Hematopoietic multipotent progenitor cell treated with erythropoietin and hydrocortisone succinate and interleukin-3 and kit ligand, for 8 days (in vitro differentiated cells): ENCODE data around the gene LPA.

Source experiments
- DNase-seq: peaks from one replicate; pipeline ENCODE4 v3.0.0-alpha.2; 2015

Gene LPA

DNA sequence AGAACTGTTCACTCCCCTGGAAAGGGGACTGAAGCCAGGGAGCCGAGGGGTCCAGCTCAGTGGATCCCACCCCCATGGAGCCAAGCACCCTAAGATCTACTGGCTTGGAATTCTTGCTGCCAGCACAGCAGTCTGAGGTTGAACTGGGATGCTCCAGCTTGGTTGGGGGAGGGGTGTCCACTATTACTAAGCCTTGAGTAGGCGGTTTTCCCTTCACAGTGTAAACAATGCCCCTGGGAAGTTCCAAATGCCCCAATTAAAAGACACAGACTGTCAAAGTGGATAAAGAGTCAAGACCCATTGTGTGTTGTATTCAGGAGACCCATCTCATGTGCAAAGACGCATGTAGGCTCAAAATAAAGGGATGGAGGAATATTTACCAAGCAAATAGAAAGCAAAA lies 150.2 kb downstream of the LPA start:
- DNase-seq: no peak

DNA sequence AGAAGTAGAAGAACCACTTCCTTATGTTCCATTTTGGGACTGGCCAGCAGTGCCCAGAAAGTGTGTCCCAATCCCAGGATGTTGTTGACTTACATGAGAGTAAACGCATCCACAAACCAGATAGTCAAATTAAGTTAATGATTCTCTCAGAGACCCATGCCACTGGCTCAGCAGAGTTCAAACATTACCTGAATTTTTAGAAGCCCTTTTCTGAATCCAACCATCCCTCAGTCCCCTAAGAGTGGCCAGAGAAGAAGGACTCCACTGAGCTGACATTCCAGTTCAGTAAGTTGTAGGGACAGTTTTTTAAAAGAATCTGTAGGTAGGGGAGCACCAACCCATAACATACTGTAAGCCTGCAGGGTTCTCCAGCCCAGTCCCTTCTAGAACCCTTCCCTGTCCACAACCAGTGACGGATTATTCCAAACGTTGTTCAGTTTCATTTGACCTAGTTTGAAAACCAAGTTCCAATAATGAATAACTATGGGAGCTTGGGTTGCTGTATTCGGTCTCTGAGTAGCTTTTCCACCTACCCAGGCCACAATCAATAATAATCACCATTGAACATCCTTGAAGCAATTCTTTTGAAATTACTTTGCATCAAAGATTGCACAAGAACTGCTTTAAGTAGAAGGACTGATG lies 153.0 kb downstream of the LPA start:
- no peak for DNase-seq

DNA sequence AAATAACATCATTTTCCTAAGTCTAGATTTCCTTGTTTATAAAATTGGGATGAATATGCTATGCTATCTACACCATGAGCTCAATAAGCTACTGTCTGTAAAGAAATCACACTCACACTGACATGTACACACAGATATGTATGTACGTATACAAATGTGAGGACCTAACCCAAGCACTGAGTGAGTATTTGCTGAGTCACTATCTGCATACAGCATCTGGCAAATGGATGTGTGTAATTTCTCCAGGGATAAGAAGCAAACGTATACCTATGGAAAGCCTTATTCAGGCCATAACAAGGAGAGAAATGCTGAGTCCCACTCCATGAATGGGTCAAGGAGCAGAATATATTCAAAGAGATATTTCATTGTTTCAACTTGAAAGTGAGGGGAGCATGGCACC lies 153.9 kb downstream of the LPA start:
- DNase-seq: peak; percentile 13

DNA sequence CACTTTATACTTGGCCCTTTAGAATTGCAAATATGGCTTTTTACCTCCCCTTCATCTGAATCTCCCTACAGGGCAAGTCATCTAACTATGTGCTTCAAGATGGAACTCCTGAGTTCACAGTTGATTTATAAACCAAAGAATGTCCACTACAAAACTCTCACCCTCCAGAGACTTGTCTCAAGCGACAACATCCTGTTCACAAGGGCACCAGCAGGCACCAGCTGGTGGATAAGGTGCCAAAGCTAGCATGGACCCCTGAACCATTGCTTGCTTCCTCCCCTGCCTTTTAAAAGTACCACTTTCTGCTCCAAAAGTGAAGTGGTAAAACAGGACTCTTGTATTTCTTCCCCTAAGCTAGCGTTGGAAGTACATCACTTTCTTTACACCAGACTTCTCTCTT lies 154.5 kb downstream of the LPA start:
- DNase-seq: no peak

DNA sequence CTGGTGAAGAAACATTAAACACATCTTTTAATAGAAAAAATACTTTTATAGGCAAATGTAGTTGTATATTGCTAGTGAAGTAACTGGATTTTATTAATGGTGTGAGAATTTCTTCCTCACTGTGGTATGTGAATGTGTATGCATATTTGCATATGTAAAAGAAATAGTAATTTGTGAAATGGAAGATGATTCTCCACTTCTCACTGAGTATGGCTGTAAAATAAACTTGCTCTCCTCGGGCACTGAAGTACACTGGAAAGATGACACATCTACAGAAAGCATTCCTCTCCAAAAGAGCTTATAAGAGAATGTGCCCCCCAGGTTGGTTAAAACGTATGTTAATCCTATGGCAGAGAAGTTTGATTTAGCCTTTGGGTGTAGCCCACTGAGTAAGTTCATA lies 155.5 kb downstream of the LPA start:
- DNase-seq: no peak

DNA sequence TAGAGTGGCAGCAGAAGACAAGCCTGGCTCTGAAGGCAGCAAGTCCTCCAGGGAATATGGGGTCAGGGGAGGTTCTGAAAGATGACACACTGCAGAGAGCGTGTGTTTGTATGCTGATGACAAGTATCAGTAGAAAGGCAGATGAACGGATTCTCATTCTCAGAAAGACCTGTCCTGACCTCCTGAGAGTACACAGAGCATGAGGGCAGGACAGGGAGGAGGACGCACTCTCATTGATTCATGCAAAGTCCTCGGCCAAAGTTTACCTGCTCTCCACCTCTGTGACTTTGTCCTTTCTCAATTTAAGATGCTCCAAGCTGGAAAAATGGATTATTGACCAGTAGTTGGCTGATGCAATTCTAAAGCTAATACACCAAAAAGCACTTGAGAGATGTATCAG lies 156.7 kb downstream of the LPA start:
- DNase-seq: no peak

DNA sequence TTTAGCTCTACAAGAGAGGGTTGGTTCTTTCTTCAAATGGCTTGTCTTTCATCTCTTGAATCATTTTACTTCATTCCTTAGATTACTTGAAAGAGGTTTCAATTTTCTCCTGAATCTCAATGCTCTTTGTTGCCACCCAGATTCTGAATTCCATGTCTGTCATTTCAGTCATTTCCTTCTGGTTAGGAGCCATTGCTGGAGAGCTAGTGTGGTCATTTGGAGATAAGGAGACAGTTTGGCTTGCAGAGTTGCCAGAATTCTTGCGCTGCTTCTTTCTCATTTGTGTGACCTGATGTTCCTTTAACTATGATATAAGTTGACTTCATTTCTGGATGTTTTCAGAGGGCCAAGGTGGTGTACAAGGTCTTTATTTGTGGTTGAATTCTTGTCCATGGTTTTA lies 158.1 kb downstream of the LPA start:
- no peak for DNase-seq

DNA sequence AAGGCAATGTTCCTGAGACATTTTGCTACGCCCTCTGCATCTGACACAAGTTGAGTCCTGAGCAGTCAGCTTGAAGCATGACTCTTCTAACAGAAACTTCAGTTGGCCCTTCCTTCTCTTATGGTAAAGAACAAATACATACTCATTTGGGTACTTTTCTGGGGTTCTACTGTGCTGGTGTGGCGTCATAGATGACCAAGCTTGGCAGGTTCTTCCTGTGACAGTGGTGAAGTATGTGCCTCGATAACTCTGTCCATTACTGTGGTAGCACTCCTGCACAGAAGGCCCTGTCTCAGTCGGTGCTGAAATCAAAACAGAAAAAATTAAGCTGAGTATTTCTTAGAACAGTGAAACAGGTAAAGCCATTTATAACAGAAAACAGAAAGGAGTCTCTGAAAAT lies 163.4 kb downstream of the LPA start:
- no peak for DNase-seq

DNA sequence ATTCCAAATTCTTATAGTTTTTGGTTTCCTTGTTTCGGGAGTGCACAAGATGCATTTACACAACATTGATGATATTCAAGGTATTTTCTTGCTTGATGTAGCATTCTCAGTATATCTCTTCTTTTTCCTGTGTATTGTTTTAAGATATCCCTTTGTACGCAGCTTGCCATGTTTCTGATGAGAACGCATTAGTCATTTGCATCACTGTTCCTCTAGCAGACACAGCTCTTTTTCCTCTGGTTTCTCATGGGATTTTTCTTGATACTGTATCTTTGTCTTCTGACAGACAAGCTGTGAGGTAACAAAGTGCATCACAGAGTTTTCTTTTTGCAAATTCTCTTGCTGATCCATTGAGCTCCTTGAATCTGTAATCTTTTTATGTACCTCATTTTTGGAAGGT lies 169.5 kb downstream of the LPA start:
- no peak for DNase-seq

DNA sequence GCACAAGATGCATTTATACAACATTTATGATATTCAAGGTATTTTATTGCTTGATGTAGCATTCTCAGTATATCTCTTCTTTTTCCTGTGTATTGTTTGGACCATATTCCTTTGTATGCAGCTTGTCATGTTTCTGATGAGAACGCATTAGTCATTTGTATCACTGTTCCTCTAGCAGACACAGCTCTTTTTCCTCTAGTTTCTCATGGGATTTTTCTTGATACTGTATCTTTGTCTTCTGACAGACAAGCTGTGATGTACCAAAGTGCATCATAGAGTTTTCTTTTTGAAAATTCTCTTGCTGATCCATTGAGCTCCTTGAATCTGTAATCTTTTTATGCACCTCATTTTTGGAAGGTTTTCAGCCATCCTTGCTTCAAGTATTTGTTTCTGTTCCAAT lies 175.0 kb downstream of the LPA start:
- DNase-seq: no peak

DNA sequence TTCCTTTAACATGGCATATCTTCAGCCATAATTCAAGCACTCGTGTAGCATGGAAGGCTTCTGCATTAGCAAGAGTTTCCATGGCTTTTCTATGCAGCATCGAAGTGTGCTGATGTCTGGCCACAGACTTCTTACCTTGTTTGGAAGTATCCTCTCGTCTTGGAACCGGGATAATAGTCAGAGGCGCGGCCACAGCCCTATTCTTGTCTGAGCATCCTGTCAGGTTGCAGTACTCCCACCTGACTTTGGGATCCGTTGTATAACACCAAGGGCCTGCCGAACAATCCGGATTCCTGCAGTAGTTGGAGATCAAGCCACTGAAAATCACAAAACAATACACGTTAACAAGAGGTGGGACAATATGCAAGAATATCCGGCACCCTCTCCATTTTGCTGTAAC lies 177.0 kb downstream of the LPA start:
- DNase-seq: no peak
